Activated B cell treated with CpG ODN at 0.5 μM for 24 hours (primary cell): ENCODE data around the gene CCNY. TPM values are rescaled to one million over a fixed set of nuclear protein-coding genes. Genes with fewer than 3 reads are reported as not detected.

Experiments
- ATAC-seq: fragments of 200-7000 bp; cut with Tn5 transposase; one replicate; pipeline ENCODE4 v1.10.0; 2021; ENCODE audit warnings: low read depth, mild to moderate bottlenecking, moderate library complexity
- CTCF ChIA-PET: fragments of 350-600 bp; sonication (Branson Sonifier 250); formaldehyde crosslinking; loops from one replicate; lab custom pipeline; 2021; ENCODE audit warnings: antibody characterized with exemption; lab: Charles Lee
- POLR2A ChIA-PET: fragments of 350-600 bp; sonication (Branson Sonifier 250); formaldehyde crosslinking; loops from one replicate; lab custom pipeline; 2021; ENCODE audit warnings: antibody characterized with exemption; lab: Charles Lee
- DNase-seq: peaks from one replicate; pipeline ENCODE4 v3.0.0; 2022
- H3K27ac Mint-ChIP-seq: one replicate; pipeline ENCODE4 v1.8.0; 2020; ENCODE audit warnings: mixed read lengths
- H3K27me3 Mint-ChIP-seq: one replicate; pipeline ENCODE4 v1.8.0; 2021; ENCODE audit warnings: mixed read lengths
- H3K36me3 Mint-ChIP-seq: one replicate; pipeline ENCODE4 v1.8.0; 2021; ENCODE audit warnings: low read depth, mixed read lengths
- H3K4me1 Mint-ChIP-seq: one replicate; pipeline ENCODE4 v1.8.0; 2021; ENCODE audit warnings: mixed read lengths
- H3K4me3 Mint-ChIP-seq: one replicate; pipeline ENCODE4 v1.8.0; 2020; ENCODE audit warnings: mild to moderate bottlenecking, mixed read lengths
- H3K9me3 Mint-ChIP-seq: one replicate; pipeline ENCODE4 v1.8.0; 2020; ENCODE audit warnings: mixed read lengths
- CTCF ChIP-seq: fragments of 200-600 bp; IDR thresholded peaks from one replicate; pipeline ENCODE4 v1.8.0; 2022; ENCODE audit warnings: antibody characterized with exemption, mild to moderate bottlenecking
- intact Hi-C: fragments of 100-400 bp; cut with micrococcal nuclease; formaldehyde crosslinking; loops from one replicate; pipeline ENCODE4 v1.15.1; 2024
- total RNA-seq: library from RNA; stranded (reverse); gene quantifications from 2 replicates; pipeline ENCODE4 v1.2.3, GENCODE V29; 2022

Gene CCNY
- total RNA-seq, 1 donor from 2014 or later: 69.2 TPM

- TF ChIP-seq CTCF: no peak
- no peak overlapping the region for H3K4me3 Mint-ChIP-seq
- H3K4me1 Mint-ChIP-seq: peaks cover 32% of the 10 kb centered on the region
- ATAC-seq (no peak), DNase-seq (no peak)
- no peaks in the 10 kb centered on the region for H3K9me3 Mint-ChIP-seq
- no peaks in the 10 kb centered on the region for H3K27me3 Mint-ChIP-seq
- intact Hi-C loops: no loop called here
- H3K27ac Mint-ChIP-seq: no peak overlapping the region
- POLR2A ChIA-PET: no interaction called here
- CTCF ChIA-PET: interaction anchor here (3.3 kb wide), 1 partner anchor 9 kb away, joined by 16 read pairs; no protein-coding TSS in a partner anchor
- peaks cover 53% of the 10 kb centered on the region for H3K36me3 Mint-ChIP-seq
These were observed 217.7 kb downstream of the CCNY start for GRCh38 chr10:35554036-35554435.

- no peaks in the 10 kb centered on the region for H3K27me3 Mint-ChIP-seq
- peak overlapping the region; percentile 42 for H3K4me3 Mint-ChIP-seq
- H3K4me1 Mint-ChIP-seq: peaks cover 32% of the 10 kb centered on the region
- H3K27ac Mint-ChIP-seq: peak overlapping the region; percentile 62
- H3K9me3 Mint-ChIP-seq: no peaks in the 10 kb centered on the region
- intact Hi-C loops: no loop called here
- H3K36me3 Mint-ChIP-seq: peaks cover 58% of the 10 kb centered on the region
- POLR2A ChIA-PET: no interaction called here
- ATAC-seq (peak; percentile 25), DNase-seq (no peak)
- no peak for TF ChIP-seq CTCF
- CTCF ChIA-PET: interaction anchor here (3.3 kb wide), 1 partner anchor 9 kb away, joined by 16 read pairs; no protein-coding TSS in a partner anchor
These were observed 218.2 kb downstream of the CCNY start for GRCh38 chr10:35554461-35555056.

- Mint-ChIP-seq H3K4me1 (peaks cover 32% of the 10 kb centered on the region), H3K4me3 (no peak overlapping the region), H3K36me3 (peaks cover 52% of the 10 kb centered on the region), H3K9me3 (no peaks in the 10 kb centered on the region), H3K27ac (no peak overlapping the region), H3K27me3 (no peaks in the 10 kb centered on the region)
- ChIA-PET CTCF (interaction anchor here (1.1 to 3.3 kb wide), 2 partner anchors 7 to 10 kb away, joined by 3 to 16 read pairs; no protein-coding TSS in a partner anchor), POLR2A (interaction anchor here (0.6 kb wide), 1 partner anchor 603 kb away, joined by 3 read pairs; no protein-coding TSS in a partner anchor)
- TF ChIP-seq CTCF: no peak
- DNase-seq (no peak), ATAC-seq (no peak)
- intact Hi-C loops: no loop called here
These were observed 219.9 kb downstream of the CCNY start for GRCh38 chr10:35555962-35556930.

- no peak for ATAC-seq
- peaks cover 38% of the 10 kb centered on the region for H3K36me3 Mint-ChIP-seq
- H3K4me1 Mint-ChIP-seq: peaks cover 26% of the 10 kb centered on the region
- ChIA-PET POLR2A (no interaction called here), CTCF (no interaction called here)
- TF ChIP-seq CTCF: no peak
- no peaks in the 10 kb centered on the region for H3K27me3 Mint-ChIP-seq
- no peak overlapping the region for H3K27ac Mint-ChIP-seq
- H3K4me3 Mint-ChIP-seq: no peak overlapping the region
- no peak for DNase-seq
- intact Hi-C loops: no loop called here
- H3K9me3 Mint-ChIP-seq: no peaks in the 10 kb centered on the region
These were observed 222.0 kb downstream of the CCNY start for GRCh38 chr10:35558276-35558675.

GRCh38 chr10:35559416-35559815 lies 223.1 kb downstream of the CCNY start:
- H3K4me3 Mint-ChIP-seq: no peak overlapping the region
- H3K9me3 Mint-ChIP-seq: no peaks in the 10 kb centered on the region
- no peak for TF ChIP-seq CTCF
- no peak for DNase-seq
- intact Hi-C loops: no loop called here
- no peak overlapping the region for H3K27ac Mint-ChIP-seq
- peaks cover 19% of the 10 kb centered on the region for H3K4me1 Mint-ChIP-seq
- ChIA-PET POLR2A (no interaction called here), CTCF (no interaction called here)
- H3K36me3 Mint-ChIP-seq: peaks cover 33% of the 10 kb centered on the region
- no peak for ATAC-seq
- no peaks in the 10 kb centered on the region for H3K27me3 Mint-ChIP-seq
